Stimulated activated CD8-positive, alpha-beta memory T cell treated with anti-CD3 and anti-CD28 coated beads, Interleukin-2, amount 100 ng/mL, for 48 hours (primary cell): ENCODE measurements around the gene HERPUD1.
A peak's percentile ranks its signal among the peaks of the same experiment; 100 is the strongest.
"Not testable (repeated sequence)": the region's sequence is repeated elsewhere in the genome, so short reads cannot be mapped to it uniquely, and the experiment has no call there.

ENCODE experiments used
- DNase-seq, 2 donors: peaks; one replicate each; pipeline ENCODE4 v3.0.0-alpha.2; 2020; ENCODE audit warnings: low read depth in 2 of 2

The HERPUD1 gene

GRCh38 chr16:56980792-56981724 is 49.1 kb downstream of the HERPUD1 start:
- DNase-seq, result no peak

GRCh38 chr16:56981729-56982271 is 49.9 kb downstream of the HERPUD1 start:
- DNase-seq, result no peak

GRCh38 chr16:56982695-56983094 is 50.8 kb downstream of the HERPUD1 start:
- no peak for DNase-seq

GRCh38 chr16:56983211-56983751 is 51.3 kb downstream of the HERPUD1 start:
- no peak for DNase-seq

GRCh38 chr16:56984639-56985038 is 52.7 kb downstream of the HERPUD1 start:
- no peak for DNase-seq

GRCh38 chr16:56985288-56985961 is 53.5 kb downstream of the HERPUD1 start:
- DNase-seq, result no peak

GRCh38 chr16:56985962-56986360 is 54.0 kb downstream of the HERPUD1 start:
- no peak for DNase-seq

GRCh38 chr16:56986361-56986760 is 54.4 kb downstream of the HERPUD1 start:
- DNase-seq, result no peak

GRCh38 chr16:56986908-56987307 is 55.0 kb downstream of the HERPUD1 start:
- not testable (repeated sequence) for DNase-seq

- no peak for DNase-seq
Observed at GRCh38 chr16:56987692-56988091, 55.8 kb downstream of the HERPUD1 start.

- no peak for DNase-seq
Observed at GRCh38 chr16:56988161-56988947, 56.4 kb downstream of the HERPUD1 start.

GRCh38 chr16:56988948-56989945 is 57.3 kb downstream of the HERPUD1 start, which contains the start of gene NLRC5:
NLRC5 (plus strand) TSS chr16:56989557; CDS start chr16:57020713, 31,156 bp downstream.
- DNase-seq, result peak; percentile 81 to 89

GRCh38 chr16:56989988-56990387 is 58.0 kb downstream of the HERPUD1 start:
- DNase-seq, result no peak

- DNase-seq, result no peak
Observed at GRCh38 chr16:56990407-56991286, 58.7 kb downstream of the HERPUD1 start.

GRCh38 chr16:56992431-56992830 is 60.5 kb downstream of the HERPUD1 start:
- DNase-seq, result not testable (repeated sequence)

- DNase-seq, result no peak
Observed at GRCh38 chr16:56993204-56993603, 61.3 kb downstream of the HERPUD1 start.

GRCh38 chr16:56994311-56994710 is 62.4 kb downstream of the HERPUD1 start:
- no peak for DNase-seq
